ENCODE data around the gene MTRF1L.
A peak's percentile ranks its signal among the peaks of the same experiment; 100 is the strongest.

Gene MTRF1L

GRCh38 chr6:152982904-152983636 lies 19.4 kb downstream of the MTRF1L start, which contains the start of gene FBXO5:
TSS of gene FBXO5 (minus strand) at chr6:152983041. CDS start at chr6:152982959, 82 bp downstream.
- peak within 1 kb of the TSS; percentile 86 to 89 for H3K27ac ChIP-seq
- intact Hi-C loops (cut with DNase I; ENCODE audit: low total_unique reads) = loop anchor here (1.0 kb wide), 1 partner anchor 19 kb away; the partner anchor contains the start of gene MTRF1L

GRCh38 chr6:152981989-152982903 lies 20.3 kb downstream of the MTRF1L start:
- DNase-seq = peak in 1 of 2 donors; percentile 22
- no peak overlapping the region for H3K27ac ChIP-seq
- H3K36me3 ChIP-seq = no peaks in the 10 kb centered on the region
- intact Hi-C loops (cut with DNase I; ENCODE audit: low total_unique reads) = no loop called here
- H3K4me1 ChIP-seq = peaks cover 10 to 21% (median 18%) of the 10 kb centered on the region in 4 donors
- peak overlapping the region; percentile 61 to 87 for H3K4me3 ChIP-seq
- H3K27me3 ChIP-seq = no peaks in the 10 kb centered on the region
- TF ChIP-seq CTCF (IDR thresholded peaks at IDR 0.05) = no peak
- no peaks in the 10 kb centered on the region for H3K9me3 ChIP-seq

More at GRCh38 chr6:152982904-152983636, 19.4 kb downstream of the MTRF1L start, which contains the start of gene FBXO5:
- no peaks in the 10 kb centered on the region for H3K27me3 ChIP-seq
- H3K9me3 ChIP-seq = no peaks in the 10 kb centered on the region
- peak; percentile 97 to 99 for DNase-seq
- H3K36me3 ChIP-seq = no peaks in the 10 kb centered on the region
- peak within 1 kb of the TSS; percentile 61 to 87 for H3K4me3 ChIP-seq
- H3K4me1 ChIP-seq = peaks cover 10 to 21% (median 18%) of the 10 kb centered on the region in 4 donors
- TF ChIP-seq CTCF (IDR thresholded peaks at IDR 0.05) = no peak

- Histone ChIP-seq H3K27ac (no peak overlapping the region), H3K4me1 (peaks cover 10 to 21% (median 18%) of the 10 kb centered on the region in 4 donors), H3K9me3 (no peaks in the 10 kb centered on the region), H3K4me3 (no peak overlapping the region), H3K36me3 (no peaks in the 10 kb centered on the region), H3K27me3 (no peaks in the 10 kb centered on the region)
- no peak for TF ChIP-seq CTCF (IDR thresholded peaks at IDR 0.05)
- intact Hi-C loops (cut with DNase I; ENCODE audit: low total_unique reads) = no loop called here
- DNase-seq = no peak
These were observed 21.3 kb downstream of the MTRF1L start for GRCh38 chr6:152981219-152981618.

- Histone ChIP-seq H3K27me3 (no peaks in the 10 kb centered on the region), H3K4me3 (no peak overlapping the region), H3K4me1 (peaks cover 10 to 21% (median 18%) of the 10 kb centered on the region in 4 donors), H3K9me3 (no peaks in the 10 kb centered on the region), H3K27ac (no peak overlapping the region), H3K36me3 (no peaks in the 10 kb centered on the region)
- intact Hi-C loops (cut with DNase I; ENCODE audit: low total_unique reads) = no loop called here
- no peak for TF ChIP-seq CTCF (IDR thresholded peaks at IDR 0.05)
- no peak for DNase-seq
These were observed 21.9 kb downstream of the MTRF1L start for GRCh38 chr6:152980656-152981055.

GRCh38 chr6:152979116-152979515 lies 23.4 kb downstream of the MTRF1L start:
- Histone ChIP-seq H3K4me3 (no peak overlapping the region), H3K4me1 (peaks cover 10 to 13% (median 11%) of the 10 kb centered on the region in 4 donors), H3K27ac (no peak overlapping the region), H3K36me3 (peaks cover 8 to 13% (median 12%) of the 10 kb centered on the region in 3 donors), H3K27me3 (no peaks in the 10 kb centered on the region), H3K9me3 (no peaks in the 10 kb centered on the region)
- intact Hi-C loops (cut with DNase I; ENCODE audit: low total_unique reads) = no loop called here
- no peak for DNase-seq
- no peak for TF ChIP-seq CTCF (IDR thresholded peaks at IDR 0.05)
